Cardiac muscle cell (in vitro differentiated cells and primary cell): Measurements from ENCODE around the gene KIAA0825. TPM values are rescaled to one million over a fixed set of nuclear protein-coding genes. Genes with fewer than 3 reads are reported as not detected.

Experiments used
- DNase-seq, 2 donors: peaks; one replicate each; pipeline versions ENCODE4 v3.0.0 to v3.0.0-alpha.2; 2010 to 2017; ENCODE audit warnings: low read depth in 1 of 2, low spot score in 1 of 2
- H3K27ac ChIP-seq: fragments of 200-600 bp; sonication (generic); 2 replicates; pipeline ENCODE4 v1.5.1; 2016
- H3K27me3 ChIP-seq: fragments of 200-600 bp; sonication (generic); 2 replicates; pipeline ENCODE4 v1.6.0; 2016; ENCODE audit warnings: control low read depth
- H3K36me3 ChIP-seq: fragments of 200-600 bp; sonication (generic); 2 replicates; pipeline ENCODE4 v1.5.1; 2016; ENCODE audit warnings: control low read depth
- H3K4me1 ChIP-seq: fragments of 200-600 bp; sonication (generic); 2 replicates; pipeline ENCODE4 v1.8.1; 2017; ENCODE audit warnings: low read depth, mild to moderate bottlenecking, mixed run types
- H3K4me3 ChIP-seq: fragments of 200-600 bp; sonication (generic); 2 replicates; pipeline ENCODE4 v1.5.1; 2016; ENCODE audit warnings: mild to moderate bottlenecking
- H3K9me3 ChIP-seq: fragments of 200-600 bp; sonication (generic); 2 replicates; pipeline ENCODE4 v1.5.1; 2017; ENCODE audit warnings: low read depth, mild to moderate bottlenecking, control low read depth
- CTCF ChIP-seq: IDR thresholded peaks from 2 replicates; pipeline ENCODE4 v1.5.1; 2012; ENCODE audit warnings: low read depth, mild to moderate bottlenecking, low read length
- polyA plus RNA-seq: library from polyadenylated mRNA; unstranded; fragments of >200 nt; fragmentation: Nextera tagmentation; extraction: Ambion mirVana; gene quantifications from 2 replicates; pipeline ENCODE4 v1.2.1, GENCODE V29; 2016
- total RNA-seq: library from RNA; depleted of rRNA; stranded (reverse); fragments of >200 nt; gene quantifications from 2 replicates; pipeline ENCODE4 v1.2.3, GENCODE V29; 2016

KIAA0825 gene
- total and polyA plus RNA-seq, 2 experiments from 2014 or later: 1.5 to 2.1 TPM

GRCh38 chr5:94623877-94624276 lies 5.5 kb upstream of the KIAA0825 start:
- Histone ChIP-seq H3K36me3 (no peaks in the 10 kb centered on the region), H3K27me3 (no peaks in the 10 kb centered on the region), H3K4me1 (peaks cover 30% of the 10 kb centered on the region), H3K27ac (peak overlapping the region; percentile 34), H3K4me3 (no peak overlapping the region), H3K9me3 (no peaks in the 10 kb centered on the region)
- DNase-seq: no peak
- no peak for TF ChIP-seq CTCF

- Histone ChIP-seq H3K9me3 (no peaks in the 10 kb centered on the region), H3K36me3 (no peaks in the 10 kb centered on the region), H3K27me3 (no peaks in the 10 kb centered on the region), H3K4me3 (no peak overlapping the region), H3K27ac (peak overlapping the region; percentile 34), H3K4me1 (peaks cover 30% of the 10 kb centered on the region)
- peak; percentile 25 to 34 for DNase-seq
- no peak for TF ChIP-seq CTCF
Measured at GRCh38 chr5:94623011-94623410, 4.6 kb upstream of the KIAA0825 start.

- Histone ChIP-seq H3K36me3 (no peaks in the 10 kb centered on the region), H3K27ac (no peak overlapping the region), H3K4me3 (no peak overlapping the region), H3K9me3 (no peaks in the 10 kb centered on the region), H3K27me3 (no peaks in the 10 kb centered on the region), H3K4me1 (peaks cover 36% of the 10 kb centered on the region)
- peak in 1 of 2 donors; percentile 5 for DNase-seq
- TF ChIP-seq CTCF: no peak
Measured at GRCh38 chr5:94621763-94622162, 3.4 kb upstream of the KIAA0825 start.

GRCh38 chr5:94620256-94620655 lies 1.9 kb upstream of the KIAA0825 start:
- no peaks in the 10 kb centered on the region for H3K27me3 ChIP-seq
- H3K27ac ChIP-seq: peak overlapping the region; percentile 82
- TF ChIP-seq CTCF: no peak
- no peaks in the 10 kb centered on the region for H3K9me3 ChIP-seq
- no peaks in the 10 kb centered on the region for H3K36me3 ChIP-seq
- peaks cover 36% of the 10 kb centered on the region for H3K4me1 ChIP-seq
- DNase-seq: no peak
- H3K4me3 ChIP-seq: no peak overlapping the region

- H3K9me3 ChIP-seq: no peaks in the 10 kb centered on the region
- peaks cover 25% of the 10 kb centered on the region for H3K4me1 ChIP-seq
- H3K27ac ChIP-seq: peak overlapping the region; percentile 82
- no peaks in the 10 kb centered on the region for H3K27me3 ChIP-seq
- H3K4me3 ChIP-seq: peak overlapping the region; percentile 89
- no peaks in the 10 kb centered on the region for H3K36me3 ChIP-seq
- peak; percentile 72 to 78 for DNase-seq
- TF ChIP-seq CTCF: no peak
Measured at GRCh38 chr5:94618029-94618492, 343 bp downstream of the KIAA0825 start.

- H3K9me3 ChIP-seq: no peaks in the 10 kb centered on the region
- H3K4me1 ChIP-seq: peaks cover 13% of the 10 kb centered on the region
- H3K36me3 ChIP-seq: no peaks in the 10 kb centered on the region
- TF ChIP-seq CTCF: no peak
- no peaks in the 10 kb centered on the region for H3K27me3 ChIP-seq
- no peak for DNase-seq
- no peak overlapping the region for H3K27ac ChIP-seq
- H3K4me3 ChIP-seq: no peak overlapping the region
Measured at GRCh38 chr5:94615862-94616261, 2.5 kb downstream of the KIAA0825 start.
